Nephron (organoid): ENCODE measurements around the gene CYB561.

Experiments used
- H3K27ac Mint-ChIP-seq, 3 experiments: 2 replicates each; pipeline ENCODE4 v1.8.0; 2020; ENCODE audit warnings: mixed read lengths in 3 of 3, mild to moderate bottlenecking in 2 of 3, moderate library complexity in 1 of 3
- H3K27me3 Mint-ChIP-seq: 2 replicates; pipeline ENCODE4 v1.8.0; 2021; ENCODE audit warnings: low read depth, mild to moderate bottlenecking, moderate library complexity, mixed read lengths
- H3K36me3 Mint-ChIP-seq: 2 replicates; pipeline ENCODE4 v1.8.0; 2020; ENCODE audit warnings: low read depth, mixed read lengths
- H3K4me1 Mint-ChIP-seq: 2 replicates; pipeline ENCODE4 v1.8.0; 2020; ENCODE audit warnings: mixed read lengths
- H3K4me3 Mint-ChIP-seq, 3 experiments: 2 replicates each; pipeline ENCODE4 v1.8.0; 2020; ENCODE audit warnings: mild to moderate bottlenecking in 3 of 3, mixed read lengths in 3 of 3, moderate library complexity in 2 of 3
- H3K9me3 Mint-ChIP-seq: 2 replicates; pipeline ENCODE4 v1.8.0; 2020; ENCODE audit warnings: mixed read lengths
- TF ChIP-seq, protein P1 (sequence below), 3 experiments: fragments of 200-600 bp; sonication (generic); IDR thresholded peaks; one replicate each; pipeline ENCODE4 v1.5.0; 2021; ENCODE audit warnings: antibody characterized with exemption in 3 of 3; ENCODE audit not compliant: unreplicated experiment in 3 of 3

Gene CYB561

GRCh38 chr17:63481488-63481870 lies 35.4 kb upstream of the CYB561 start:
- Mint-ChIP-seq H3K27me3 (peaks cover 54% of the 10 kb centered on the region), H3K4me1 (no peaks in the 10 kb centered on the region), H3K36me3 (no peaks in the 10 kb centered on the region), H3K27ac (no peak overlapping the region), H3K4me3 (no peak overlapping the region), H3K9me3 (no peaks in the 10 kb centered on the region)
- TF ChIP-seq, protein P1, sequence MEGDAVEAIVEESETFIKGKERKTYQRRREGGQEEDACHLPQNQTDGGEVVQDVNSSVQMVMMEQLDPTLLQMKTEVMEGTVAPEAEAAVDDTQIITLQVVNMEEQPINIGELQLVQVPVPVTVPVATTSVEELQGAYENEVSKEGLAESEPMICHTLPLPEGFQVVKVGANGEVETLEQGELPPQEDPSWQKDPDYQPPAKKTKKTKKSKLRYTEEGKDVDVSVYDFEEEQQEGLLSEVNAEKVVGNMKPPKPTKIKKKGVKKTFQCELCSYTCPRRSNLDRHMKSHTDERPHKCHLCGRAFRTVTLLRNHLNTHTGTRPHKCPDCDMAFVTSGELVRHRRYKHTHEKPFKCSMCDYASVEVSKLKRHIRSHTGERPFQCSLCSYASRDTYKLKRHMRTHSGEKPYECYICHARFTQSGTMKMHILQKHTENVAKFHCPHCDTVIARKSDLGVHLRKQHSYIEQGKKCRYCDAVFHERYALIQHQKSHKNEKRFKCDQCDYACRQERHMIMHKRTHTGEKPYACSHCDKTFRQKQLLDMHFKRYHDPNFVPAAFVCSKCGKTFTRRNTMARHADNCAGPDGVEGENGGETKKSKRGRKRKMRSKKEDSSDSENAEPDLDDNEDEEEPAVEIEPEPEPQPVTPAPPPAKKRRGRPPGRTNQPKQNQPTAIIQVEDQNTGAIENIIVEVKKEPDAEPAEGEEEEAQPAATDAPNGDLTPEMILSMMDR (IDR thresholded peaks at IDR 0.05; ENCODE audit: unreplicated experiment in 3 of 3), result no peak

GRCh38 chr17:63480826-63481487 lies 34.9 kb upstream of the CYB561 start:
- H3K27me3 Mint-ChIP-seq, result peaks cover 54% of the 10 kb centered on the region
- H3K9me3 Mint-ChIP-seq, result no peaks in the 10 kb centered on the region
- TF ChIP-seq, protein P1 (IDR thresholded peaks at IDR 0.05; ENCODE audit: unreplicated experiment in 3 of 3), result no peak
- H3K36me3 Mint-ChIP-seq, result no peaks in the 10 kb centered on the region
- H3K4me3 Mint-ChIP-seq, result no peak overlapping the region
- H3K4me1 Mint-ChIP-seq, result no peaks in the 10 kb centered on the region
- no peak overlapping the region for H3K27ac Mint-ChIP-seq

DNA sequence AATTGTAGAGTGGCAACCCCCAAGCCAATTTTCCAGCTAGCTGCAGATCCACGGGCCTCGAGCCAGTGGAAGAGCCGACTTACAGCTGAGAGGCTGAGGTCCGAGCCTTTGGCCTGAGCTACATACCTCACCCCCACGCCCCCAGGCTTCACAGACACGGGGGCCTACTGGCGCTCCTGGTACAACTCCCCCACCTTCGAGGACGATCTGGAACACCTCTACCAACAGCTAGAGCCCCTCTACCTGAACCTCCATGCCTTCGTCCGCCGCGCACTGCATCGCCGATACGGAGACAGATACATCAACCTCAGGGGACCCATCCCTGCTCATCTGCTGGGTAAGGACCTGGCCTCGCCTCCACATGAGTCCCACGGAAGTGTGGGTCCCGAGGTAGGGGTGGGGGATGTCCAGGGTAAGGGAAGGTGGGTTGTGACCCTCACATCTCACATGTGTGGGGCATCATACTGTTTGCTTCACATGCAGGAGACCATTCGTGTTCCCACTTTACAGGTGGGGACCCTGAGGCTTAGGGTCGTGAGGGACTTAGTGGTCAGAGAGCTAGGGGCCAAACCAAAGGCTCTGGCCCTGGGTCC lies 34.2 kb upstream of the CYB561 start:
- no peak overlapping the region for H3K27ac Mint-ChIP-seq
- H3K9me3 Mint-ChIP-seq, result no peaks in the 10 kb centered on the region
- no peaks in the 10 kb centered on the region for H3K36me3 Mint-ChIP-seq
- H3K4me1 Mint-ChIP-seq, result no peaks in the 10 kb centered on the region
- peaks cover 58% of the 10 kb centered on the region for H3K27me3 Mint-ChIP-seq
- H3K4me3 Mint-ChIP-seq, result no peak overlapping the region
- TF ChIP-seq, protein P1 (IDR thresholded peaks at IDR 0.05; ENCODE audit: unreplicated experiment in 3 of 3), result no peak

- Mint-ChIP-seq H3K9me3 (no peaks in the 10 kb centered on the region), H3K36me3 (no peaks in the 10 kb centered on the region), H3K27ac (no peak overlapping the region), H3K27me3 (peaks cover 65% of the 10 kb centered on the region), H3K4me1 (no peaks in the 10 kb centered on the region), H3K4me3 (peak overlapping the region in 2 of 3 experiments; percentile 36 to 45)
- TF ChIP-seq, protein P1 (IDR thresholded peaks at IDR 0.05; ENCODE audit: unreplicated experiment in 3 of 3), result no peak
Observed at GRCh38 chr17:63479495-63480184, 33.5 kb upstream of the CYB561 start.

DNA sequence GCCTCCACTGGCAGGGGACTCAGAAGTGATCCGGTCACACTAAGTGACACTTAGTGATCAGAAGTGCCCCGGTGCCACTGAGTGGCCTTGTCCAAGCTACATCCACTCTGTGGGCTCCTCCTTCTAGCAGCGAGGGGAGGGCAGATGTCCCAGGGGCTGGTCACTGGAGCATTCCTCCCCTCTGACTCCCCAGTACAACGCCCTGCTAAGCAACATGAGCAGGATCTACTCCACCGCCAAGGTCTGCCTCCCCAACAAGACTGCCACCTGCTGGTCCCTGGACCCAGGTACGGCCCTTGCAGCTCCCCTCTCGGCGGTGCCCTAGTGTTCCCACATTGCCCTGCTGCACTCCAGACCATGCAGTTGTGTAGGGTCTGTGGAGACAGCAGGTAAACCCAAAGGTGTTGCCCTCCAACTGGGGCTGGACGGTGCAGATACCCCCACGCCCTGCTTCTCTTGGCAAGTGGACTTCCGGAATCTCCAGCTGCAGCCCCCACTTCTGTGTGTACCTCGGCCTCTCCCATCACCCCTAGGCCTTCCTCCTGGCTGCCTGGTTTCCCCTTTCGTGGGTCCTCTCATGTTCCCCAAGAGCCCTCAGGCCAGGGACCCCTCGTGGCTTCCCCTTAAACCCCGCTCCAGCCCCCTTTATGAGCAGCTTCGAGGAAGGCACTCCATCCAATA lies 32.8 kb upstream of the CYB561 start:
- TF ChIP-seq, protein P1 (IDR thresholded peaks at IDR 0.05; ENCODE audit: unreplicated experiment in 3 of 3), result peak; percentile 53 to 71 (median 59)
- H3K27me3 Mint-ChIP-seq, result peaks cover 71% of the 10 kb centered on the region
- H3K4me1 Mint-ChIP-seq, result no peaks in the 10 kb centered on the region
- peak overlapping the region; percentile 59 to 74 (median 69) for H3K4me3 Mint-ChIP-seq
- H3K36me3 Mint-ChIP-seq, result no peaks in the 10 kb centered on the region
- H3K9me3 Mint-ChIP-seq, result no peaks in the 10 kb centered on the region
- H3K27ac Mint-ChIP-seq, result no peak overlapping the region
